ENCODE results near the gene ATP2B2. TPM values are rescaled to one million over a fixed set of nuclear protein-coding genes. Genes with fewer than 3 reads are reported as not detected.

The ATP2B2 gene
- total and polyA plus RNA-seq, 9 of the 15 experiments (the other 6 are each of a cell fraction or from before 2014, with no cell fraction given): 0.06 TPM; not detected in 8

GRCh38 chr3:10512687-10513086 lies 7.3 kb upstream of the ATP2B2 start:
- Histone ChIP-seq H3K4me2 (ENCODE audit: insufficient read depth, low read length) (no peak overlapping the region), H3K9me3 (replicated peaks; ENCODE audit: control insufficient read depth, insufficient read depth, low read depth, low read length) (no peaks in the 10 kb centered on the region), H4K20me1 (replicated peaks; ENCODE audit: control insufficient read depth, insufficient read depth, low read length) (peaks cover 30% of the 10 kb centered on the region), H3K79me2 (ENCODE audit: control insufficient read depth, insufficient read depth, low read length) (no peaks in the 10 kb centered on the region), H3K4me1 (replicated peaks in 1 of 2; ENCODE audit: control insufficient read depth in 2 of 2, insufficient read depth in 2 of 2, low read length in 2 of 2) (no peaks in the 10 kb centered on the region; a peak in 1 of 5 replicates), H3K9me1 (ENCODE audit: control insufficient read depth, insufficient read depth, low read length) (no peaks in the 10 kb centered on the region), H3K27ac (ENCODE audit: extremely low read depth, low read depth, low read length) (no peak overlapping the region), H3K27me3 (ENCODE audit: control insufficient read depth in 2 of 2, insufficient read depth in 2 of 2, low read length in 2 of 2) (peaks cover 8 to 51% of the 10 kb centered on the region in 2 experiments), H3K36me3 (ENCODE audit: control insufficient read depth, insufficient read depth, low read length) (no peaks in the 10 kb centered on the region), H3K9ac (ENCODE audit: insufficient read depth in 1 of 2, low read depth in 2 of 2, low read length in 2 of 2) (no peak overlapping the region), H3K4me3 (no peak overlapping the region), H2AFZ (ENCODE audit: low read depth, low read length) (no peak overlapping the region)
- WGBS (ENCODE audit: insufficient coverage, low coverage, missing lambda C conversion rate): 14% methylated on average over 6 of the region's 6 CpGs
- TF ChIP-seq RBM25 (IDR thresholded peaks at IDR 0.05; ENCODE audit: low read depth, low read length, severe bottlenecking) (peak; percentile 44), SAFB2 (IDR thresholded peaks at IDR 0.05; ENCODE audit: borderline replicate concordance, low read depth, low read length, severe bottlenecking) (no peak), NCOA4 (IDR thresholded peaks at IDR 0.05; ENCODE audit: partially characterized antibody) (no peak), SAP30 (IDR thresholded peaks at IDR 0.05; ENCODE audit: borderline replicate concordance, insufficient read depth, low read depth, low read length, poor library complexity, severe bottlenecking) (no peak), WHSC1 (IDR thresholded peaks at IDR 0.05; ENCODE audit: low read length) (no peak), ASH1L (IDR thresholded peaks at IDR 0.05; ENCODE audit: borderline replicate concordance, low read depth, partially characterized antibody) (no peak), ZFP36 (IDR thresholded peaks at IDR 0.05; ENCODE audit: low read depth, low read length, partially characterized antibody) (peak; percentile 70), ZFP91 (CRISPR knock-in tag; IDR thresholded peaks at IDR 0.05) (no peak)
- ATAC-seq: no peak
- no peak for FAIRE-seq
- intact Hi-C loops (cut with micrococcal nuclease) (no loop called here), in situ Hi-C loops (cut with MboI) (no loop called here)
- BruUV-seq (replicated peaks): no TSS peak
- POLR2A ChIA-PET: interaction anchor here (0.7 kb wide), 1 partner anchor 167 kb away, joined by 3 read pairs; no protein-coding TSS in a partner anchor
- no peak for DNase-seq (ENCODE audit: extremely low read depth in 1 of 4, low spot score in 3 of 4)
- CTCF ChIA-PET (ENCODE audit: low intra/inter-chr PET ratio): no interaction called here
